ENCODE data around the gene UNCX.

Gene UNCX

DNA sequence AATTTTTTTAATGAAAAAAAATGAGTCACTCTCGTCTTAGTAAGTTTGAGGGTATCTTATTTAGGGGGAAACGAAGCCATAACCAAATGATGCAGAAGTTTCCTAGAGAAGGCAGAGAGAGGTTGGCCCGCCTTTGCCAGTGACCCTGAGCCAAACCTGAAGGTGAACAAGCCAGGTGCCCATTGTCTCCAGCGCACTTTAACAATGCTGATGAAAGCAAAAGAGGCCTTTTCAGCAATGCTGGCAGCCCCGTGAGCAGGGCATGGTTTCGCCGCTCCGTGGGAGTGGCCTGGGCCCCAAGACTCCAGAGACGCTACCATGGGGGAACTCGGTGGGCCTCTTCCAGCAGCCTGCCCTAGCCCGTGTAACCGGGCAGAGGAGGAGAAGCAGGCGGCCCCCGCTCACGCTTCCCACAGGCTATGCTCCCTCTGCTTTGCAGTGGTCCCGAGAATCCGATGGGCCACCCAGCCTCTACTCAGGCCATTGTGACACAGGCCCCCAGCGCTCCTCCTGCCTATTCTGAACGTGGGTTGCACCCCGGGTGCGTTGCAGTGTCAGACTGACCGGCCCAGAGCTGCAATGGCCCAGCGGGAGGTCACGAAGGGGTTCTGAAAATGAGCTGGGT is 14.0 kb upstream of the UNCX start:
- no peak for DNase-seq

DNA sequence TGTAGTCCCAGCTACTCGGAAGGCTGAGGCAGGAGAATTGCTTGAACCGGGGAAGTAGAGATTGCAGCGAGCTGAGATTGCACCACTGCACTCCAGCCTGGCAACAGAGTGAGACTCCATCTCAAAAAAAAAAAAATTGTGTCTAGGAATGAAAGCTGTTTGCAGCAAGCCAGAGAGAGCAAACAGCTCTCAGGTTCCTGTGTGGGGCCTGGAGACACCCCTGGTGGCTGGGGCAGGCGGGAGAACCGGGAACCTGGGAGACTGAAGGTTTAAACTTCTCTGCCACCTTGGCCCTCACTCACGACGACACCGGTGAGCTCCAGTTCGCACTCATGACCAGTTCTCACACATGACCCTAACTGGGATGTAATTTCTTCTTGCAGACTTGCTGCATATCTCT is 13.2 kb upstream of the UNCX start:
- DNase-seq: no peak

DNA sequence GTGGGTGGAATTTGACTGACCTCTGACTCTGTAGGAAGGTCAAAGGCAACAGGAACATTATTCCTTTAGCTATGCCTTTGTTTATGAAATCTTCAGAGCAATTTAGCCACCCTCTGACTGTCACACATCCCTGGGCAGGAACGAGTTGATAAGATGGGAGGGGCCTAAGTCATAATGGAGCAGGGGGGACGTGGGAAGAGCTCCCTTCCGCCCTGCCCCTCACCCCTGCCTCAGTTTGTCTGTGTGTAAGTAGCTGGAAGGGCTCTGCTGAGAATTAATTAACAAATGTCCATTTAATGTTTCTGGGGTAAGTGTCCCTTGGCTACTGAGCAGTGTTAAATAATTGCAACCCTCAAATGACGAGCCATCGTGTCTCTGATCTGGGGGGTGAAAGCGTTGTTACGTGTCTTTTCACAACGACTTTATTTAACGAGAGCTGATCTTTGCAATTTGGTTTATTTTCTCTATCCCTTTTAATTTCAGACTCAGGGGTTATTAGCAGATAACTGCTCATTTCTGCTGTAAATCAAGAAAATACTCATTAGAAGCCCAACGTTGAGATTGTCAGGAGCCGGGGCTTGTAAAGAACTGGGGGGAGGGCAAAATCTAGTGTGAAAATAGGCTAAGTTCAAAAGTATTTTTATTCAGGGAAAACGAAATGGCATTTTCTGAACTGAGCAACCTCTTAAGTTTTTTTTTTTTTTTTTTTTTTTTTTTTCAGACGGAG is 12.5 kb upstream of the UNCX start:
- no peak for DNase-seq

DNA sequence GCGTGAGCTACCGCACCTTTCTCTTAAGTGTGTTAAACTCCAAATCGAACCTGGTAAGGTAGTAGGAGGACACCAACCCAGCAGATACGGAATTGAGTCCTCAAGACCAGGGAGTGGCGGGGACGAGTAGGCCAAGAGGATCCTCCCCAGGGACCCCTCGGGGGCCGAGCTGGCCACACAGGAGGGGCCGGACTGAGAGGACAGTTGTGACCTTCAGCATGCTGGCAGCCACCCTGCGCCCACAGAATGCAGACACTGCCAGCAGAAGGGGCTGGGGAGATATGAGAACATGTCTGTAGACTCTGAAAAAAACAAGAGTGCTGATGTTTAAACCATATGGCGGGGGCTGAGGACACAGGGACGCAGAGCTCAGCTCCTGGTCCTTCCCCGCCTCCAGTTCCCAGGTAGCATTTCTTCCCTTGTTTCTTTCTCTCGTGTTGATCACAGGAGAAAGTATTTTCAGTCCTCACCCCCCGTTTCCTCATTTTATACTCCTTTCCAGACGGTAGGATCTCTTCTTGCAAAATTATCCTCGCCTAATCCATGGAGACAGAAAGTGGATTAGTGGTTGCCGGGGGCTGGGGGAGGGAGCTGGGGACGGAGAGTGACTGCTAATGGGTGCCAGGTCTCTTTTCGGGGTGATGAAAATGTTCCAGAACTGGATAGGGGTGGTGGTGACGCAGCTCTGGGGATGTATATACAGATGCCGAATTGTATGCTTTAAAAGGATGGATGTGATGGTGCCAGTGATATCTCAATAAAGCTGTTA is 11.5 kb upstream of the UNCX start:
- no peak for DNase-seq

DNA sequence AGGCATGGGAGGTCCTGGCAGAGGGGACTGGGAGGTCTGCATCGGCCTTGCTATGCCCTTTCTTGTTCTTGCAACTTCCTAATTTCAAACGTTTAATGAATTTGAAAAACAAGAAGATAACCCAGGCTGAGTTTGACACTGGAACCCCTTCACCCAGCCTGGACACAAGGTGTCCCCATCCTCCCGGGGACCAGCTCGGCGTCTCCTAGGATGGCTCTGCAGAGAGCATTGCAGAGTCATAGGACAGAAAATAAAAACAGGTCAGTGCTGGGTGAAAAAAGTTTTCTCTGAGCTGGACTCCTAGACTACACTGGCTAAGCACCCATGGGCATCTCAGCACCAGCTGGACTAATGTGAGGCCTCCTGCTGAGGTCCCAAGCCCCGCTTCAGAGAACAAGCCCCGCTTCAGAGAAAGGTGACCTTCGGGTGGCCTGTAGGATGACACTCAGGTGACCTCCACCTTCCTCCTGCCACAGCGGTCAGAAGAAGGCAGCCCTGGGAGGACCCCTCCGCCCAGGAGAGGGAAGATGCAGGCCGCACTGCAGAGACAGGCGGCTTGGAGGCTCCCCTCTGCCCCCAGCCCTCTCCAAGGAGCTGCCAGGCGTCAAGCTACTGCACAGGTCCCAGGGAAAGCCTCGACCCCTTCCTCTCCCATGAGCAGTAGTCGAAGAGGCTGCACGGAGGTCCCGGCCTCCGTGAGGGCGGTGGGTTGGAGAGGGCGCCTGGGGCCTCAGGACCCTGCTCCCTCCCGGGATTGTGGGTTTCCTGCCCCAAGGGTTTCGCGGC is 9.3 kb upstream of the UNCX start:
- no peak for DNase-seq

- no peak for DNase-seq
Measured at GRCh38 chr7:1224086-1224716, 8.5 kb upstream of the UNCX start.

DNA sequence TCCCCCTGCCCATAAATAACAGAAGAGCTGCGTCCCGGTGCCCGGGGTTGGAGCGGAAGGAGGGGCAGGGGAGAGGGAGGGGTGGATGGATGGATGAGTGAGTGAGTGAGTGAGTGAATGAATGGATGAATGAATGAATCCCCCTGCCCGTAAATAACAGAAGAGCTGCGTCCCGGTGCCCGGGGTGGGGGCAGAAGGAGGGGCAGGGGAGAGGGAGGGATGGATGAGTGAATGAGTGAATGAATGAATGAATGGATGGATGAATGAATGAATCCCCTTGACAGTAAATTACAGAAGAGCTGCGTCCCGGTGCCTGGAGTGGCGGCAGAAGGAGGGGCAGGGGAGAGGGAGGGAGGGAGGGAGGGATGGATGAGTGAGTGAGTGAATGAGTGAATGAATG is 7.6 kb upstream of the UNCX start:
- no peak for DNase-seq

DNA sequence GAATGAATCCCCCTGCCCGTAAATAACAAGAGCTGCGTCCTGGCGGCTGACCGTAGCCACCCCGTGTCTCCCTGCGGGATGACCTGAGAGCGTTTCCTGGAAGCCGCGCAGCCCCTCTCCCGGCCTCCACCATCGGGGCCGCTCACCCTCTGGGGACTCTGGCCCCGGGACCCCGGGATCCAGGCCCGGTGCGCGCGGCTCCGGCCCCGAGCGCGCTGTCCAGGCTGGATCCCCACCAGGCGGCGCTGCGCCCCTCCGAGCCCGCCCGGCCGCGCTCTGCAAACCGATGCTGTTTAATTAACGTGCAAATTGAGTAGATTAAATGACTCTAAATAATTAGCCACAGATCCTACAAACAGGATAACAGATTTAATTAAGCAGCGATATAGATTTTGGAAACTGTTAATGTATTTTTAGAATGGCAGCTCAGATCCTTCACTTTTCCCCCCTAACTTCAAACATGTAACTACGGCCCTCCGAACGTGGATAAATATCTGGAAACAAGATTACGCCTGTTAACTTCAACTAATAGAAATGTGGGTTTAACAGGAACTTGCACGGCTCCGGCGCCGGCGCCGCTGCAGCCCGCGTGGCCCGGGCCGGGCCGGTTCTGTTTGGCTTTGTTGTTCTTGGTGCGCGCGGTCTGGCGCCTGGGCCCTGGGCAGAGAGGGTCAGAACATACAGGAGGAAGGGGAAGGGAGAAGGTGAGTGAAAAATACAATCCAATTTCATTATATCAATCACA is 7.1 kb upstream of the UNCX start:
- no peak for DNase-seq

GRCh38 chr7:1226186-1226901 is 6.3 kb upstream of the UNCX start:
- DNase-seq: no peak

DNA sequence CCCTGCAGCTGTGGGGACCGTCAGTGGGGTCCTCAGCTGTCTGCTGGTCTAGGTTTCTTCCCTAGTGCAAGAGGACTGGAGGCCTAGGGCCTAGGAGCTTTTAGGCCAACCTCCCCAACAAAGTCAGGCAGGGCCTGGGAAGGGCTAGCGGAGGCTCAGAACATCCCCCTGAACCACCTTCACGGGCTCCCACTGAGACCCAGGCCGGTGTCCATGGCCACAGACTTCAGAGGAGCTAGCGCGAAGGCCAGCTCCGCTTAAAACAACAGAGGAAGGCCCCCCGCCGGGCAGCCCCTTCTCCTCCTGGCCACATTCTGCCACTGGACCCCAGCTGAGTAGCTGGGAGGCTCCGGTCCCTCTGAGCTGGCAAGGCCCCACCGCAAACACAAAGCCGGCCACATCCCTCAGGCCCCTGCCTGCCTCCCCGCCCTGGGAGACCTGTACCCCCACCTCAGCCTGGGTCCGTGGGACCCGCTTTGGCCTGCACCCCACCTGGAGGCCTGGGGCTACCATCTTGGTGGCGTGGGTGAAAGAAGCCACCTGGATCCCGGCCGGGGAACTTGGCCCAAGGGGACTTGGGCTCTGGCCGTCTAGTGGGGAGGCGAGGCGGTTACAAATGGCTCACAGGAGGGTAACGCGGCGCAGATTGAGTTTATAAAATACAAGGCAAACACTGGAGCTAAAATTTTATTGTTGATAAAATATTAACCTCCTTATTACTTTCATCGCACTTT is 5.4 kb upstream of the UNCX start:
- DNase-seq: no peak

GRCh38 chr7:1227814-1228544 is 4.7 kb upstream of the UNCX start:
- DNase-seq: no peak

- no peak for DNase-seq
Measured at GRCh38 chr7:1228545-1229201, 4.0 kb upstream of the UNCX start.

- no peak for DNase-seq
Measured at GRCh38 chr7:1229202-1229947, 3.3 kb upstream of the UNCX start.

- no peak for DNase-seq
Measured at GRCh38 chr7:1229956-1230355, 2.7 kb upstream of the UNCX start.

GRCh38 chr7:1230411-1231213 is 2.1 kb upstream of the UNCX start:
- no peak for DNase-seq

- DNase-seq: no peak
Measured at GRCh38 chr7:1231214-1232102, 1.2 kb upstream of the UNCX start.

DNA sequence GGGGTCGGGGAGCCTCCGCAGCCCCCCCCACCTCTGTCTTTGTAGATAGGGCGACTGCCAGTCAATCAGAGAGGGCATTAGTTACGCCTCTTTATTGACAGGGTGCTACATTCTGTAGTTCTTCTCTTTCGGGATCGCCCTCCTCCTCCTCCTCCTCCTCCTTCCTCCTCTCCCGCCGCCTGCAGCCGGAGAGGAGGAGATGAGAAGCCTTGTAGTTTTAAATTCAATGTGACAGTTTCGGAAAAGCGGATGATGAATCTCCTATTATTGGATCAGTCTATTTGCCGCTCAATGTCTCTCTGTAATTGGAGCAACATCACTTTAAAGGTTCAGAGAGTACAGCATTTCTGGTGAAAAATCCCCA is 587 bp upstream of the UNCX start:
- no peak for DNase-seq
